ENCODE results near the gene PDCD1.
A peak's percentile ranks its signal among the peaks of the same experiment; 100 is the strongest.

- TF ChIP-seq CTCF (IDR thresholded peaks at IDR 0.05) = peak in 3 of 6 experiments; percentile 9 to 24 (median 17)
- TF ChIP-seq POLR2A (IDR thresholded peaks at IDR 0.05) = peak in 1 of 2 donors; percentile 80
Measured at GRCh38 chr2:241901500-241902351, 43.0 kb upstream of the PDCD1 start.

Data from thyroid gland (tissue), 4 donors.